Spinal cord (tissue), 10 donors: ENCODE data around the gene DSCAML1. TPM values are rescaled to one million over a fixed set of nuclear protein-coding genes. Genes with fewer than 3 reads are reported as not detected.

Experiments
- DNase-seq, 6 donors: peaks; one replicate each; pipeline versions ENCODE4 v3.0.0 to v3.0.0-alpha.2; 2013 to 2015; ENCODE audit warnings: low spot score in 6 of 6, low read depth in 4 of 6
- H3K27ac ChIP-seq: one replicate; pipeline ENCODE4 v1.5.1; 2013; ENCODE audit warnings: low read depth, low read length, control low read depth
- H3K27me3 ChIP-seq: one replicate; pipeline ENCODE4 v1.6.1; 2013; ENCODE audit warnings: low read length; ENCODE audit not compliant: control insufficient read depth, insufficient read depth
- H3K36me3 ChIP-seq: one replicate; pipeline ENCODE4 v1.6.1; 2013; ENCODE audit warnings: low read length; ENCODE audit not compliant: control insufficient read depth, insufficient read depth
- H3K4me1 ChIP-seq: one replicate; pipeline ENCODE4 v1.6.1; 2013; ENCODE audit warnings: low read length; ENCODE audit not compliant: control insufficient read depth, insufficient read depth
- H3K4me3 ChIP-seq: one replicate; pipeline ENCODE4 v1.5.1; 2013; ENCODE audit warnings: low read depth, low read length, control low read depth
- H3K9me3 ChIP-seq: one replicate; pipeline ENCODE4 v1.6.1; 2013; ENCODE audit warnings: low read length; ENCODE audit not compliant: control insufficient read depth, insufficient read depth
- WGBS: methylation state at CpG from one replicate; pipeline ENCODE4 v1.1.5; 2013; ENCODE audit warnings: missing lambda C conversion rate; ENCODE audit not compliant: insufficient coverage; 5-methylcytosine and 5-hydroxymethylcytosine counted together
- polyA plus RNA-seq, 2 donors: library from polyadenylated mRNA; unstranded; fragments of 120-200 nt; gene quantifications; one replicate each; pipeline ENCODE4 v1.2.1, GENCODE V29; 2013; ENCODE audit not compliant: insufficient read length in 2 of 2
- total RNA-seq, 2 donors: library from RNA; depleted of rRNA in 1 of 2; stranded (reverse); fragments of 120-200 nt in 1 of 2; fragments of >200 nt in 1 of 2; gene quantifications; one replicate each; pipeline versions ENCODE4 v1.2.3 to v1.2.4, GENCODE V29; 2013 to 2014
- donor health status: healthy.

Gene DSCAML1
- total and polyA plus RNA-seq, 4 donors: 3.5 to 14.4 (median 8.2) TPM

GRCh38 chr11:117668321-117668751, 128.7 kb downstream of the DSCAML1 start:
- H3K4me1 ChIP-seq: peaks cover 74% of the 10 kb centered on the region
- 49% methylated on average over 5 of the region's 6 CpGs for WGBS
- H3K9me3 ChIP-seq: no peaks in the 10 kb centered on the region
- no peaks in the 10 kb centered on the region for H3K27me3 ChIP-seq
- DNase-seq: peak in 1 of 6 donors; percentile 72
- no peak overlapping the region for H3K4me3 ChIP-seq
- no peaks in the 10 kb centered on the region for H3K36me3 ChIP-seq
- H3K27ac ChIP-seq: peak overlapping the region; percentile 26

GRCh38 chr11:117664897-117665296, 132.1 kb downstream of the DSCAML1 start:
- 49% methylated on average over 7 of the region's 8 CpGs for WGBS
- no peaks in the 10 kb centered on the region for H3K27me3 ChIP-seq
- H3K9me3 ChIP-seq: no peaks in the 10 kb centered on the region
- peak overlapping the region; percentile 19 for H3K27ac ChIP-seq
- no peak for DNase-seq
- H3K36me3 ChIP-seq: no peaks in the 10 kb centered on the region
- H3K4me1 ChIP-seq: peaks cover 72% of the 10 kb centered on the region
- no peak overlapping the region for H3K4me3 ChIP-seq

GRCh38 chr11:117663821-117664220, 133.2 kb downstream of the DSCAML1 start:
- Histone ChIP-seq H3K27me3 (no peaks in the 10 kb centered on the region), H3K4me1 (peaks cover 66% of the 10 kb centered on the region), H3K9me3 (no peaks in the 10 kb centered on the region), H3K36me3 (no peaks in the 10 kb centered on the region), H3K4me3 (no peak overlapping the region), H3K27ac (peak overlapping the region; percentile 83)
- peak in 2 of 6 donors; percentile 79 to 81 for DNase-seq
- 9% methylated on average over 8 of the region's 11 CpGs for WGBS

- Histone ChIP-seq H3K4me1 (peaks cover 62% of the 10 kb centered on the region), H3K36me3 (no peaks in the 10 kb centered on the region), H3K4me3 (no peak overlapping the region), H3K9me3 (no peaks in the 10 kb centered on the region), H3K27ac (peak overlapping the region; percentile 83), H3K27me3 (no peaks in the 10 kb centered on the region)
- DNase-seq: peak in 2 of 6 donors; percentile 63 to 67
- WGBS: 20% methylated on average over 1 of the region's 5 CpGs
Observed at GRCh38 chr11:117663414-117663813, 133.6 kb downstream of the DSCAML1 start.

GRCh38 chr11:117662671-117663269, 134.2 kb downstream of the DSCAML1 start:
- Histone ChIP-seq H3K4me3 (no peak overlapping the region), H3K27ac (no peak overlapping the region), H3K9me3 (no peaks in the 10 kb centered on the region), H3K36me3 (no peaks in the 10 kb centered on the region), H3K27me3 (no peaks in the 10 kb centered on the region), H3K4me1 (peaks cover 58% of the 10 kb centered on the region)
- peak in 1 of 6 donors; percentile 75 for DNase-seq
- WGBS: 89% methylated on average over 13 of the region's 14 CpGs

GRCh38 chr11:117662255-117662654, 134.8 kb downstream of the DSCAML1 start:
- DNase-seq: no peak
- H3K4me3 ChIP-seq: no peak overlapping the region
- H3K4me1 ChIP-seq: peaks cover 56% of the 10 kb centered on the region
- H3K27me3 ChIP-seq: no peaks in the 10 kb centered on the region
- no peaks in the 10 kb centered on the region for H3K9me3 ChIP-seq
- no peaks in the 10 kb centered on the region for H3K36me3 ChIP-seq
- WGBS: 79% methylated on average over 8 of the region's 8 CpGs
- H3K27ac ChIP-seq: no peak overlapping the region

- Histone ChIP-seq H3K4me3 (no peak overlapping the region), H3K9me3 (no peaks in the 10 kb centered on the region), H3K36me3 (no peaks in the 10 kb centered on the region), H3K27me3 (peaks cover 2% of the 10 kb centered on the region), H3K27ac (no peak overlapping the region), H3K4me1 (peaks cover 41% of the 10 kb centered on the region)
- WGBS: 93% methylated on average over 1 of the region's 3 CpGs
- no peak for DNase-seq
Observed at GRCh38 chr11:117658809-117659208, 138.2 kb downstream of the DSCAML1 start.

GRCh38 chr11:117657794-117658193, 139.2 kb downstream of the DSCAML1 start:
- Histone ChIP-seq H3K9me3 (no peaks in the 10 kb centered on the region), H3K4me3 (no peak overlapping the region), H3K27me3 (peaks cover 2% of the 10 kb centered on the region), H3K36me3 (no peaks in the 10 kb centered on the region), H3K27ac (no peak overlapping the region), H3K4me1 (peaks cover 31% of the 10 kb centered on the region)
- DNase-seq: peak in 2 of 6 donors; percentile 73 to 77
- 18% methylated on average over 7 of the region's 7 CpGs for WGBS

- Histone ChIP-seq H3K4me3 (no peak overlapping the region), H3K4me1 (peaks cover 19% of the 10 kb centered on the region), H3K36me3 (no peaks in the 10 kb centered on the region), H3K27me3 (peaks cover 2% of the 10 kb centered on the region), H3K9me3 (no peaks in the 10 kb centered on the region), H3K27ac (no peak overlapping the region)
- peak in 2 of 6 donors; percentile 47 to 76 for DNase-seq
- WGBS: 42% methylated on average over 19 of the region's 21 CpGs
Observed at GRCh38 chr11:117654281-117655255, 142.4 kb downstream of the DSCAML1 start.
